Activated B cell treated with CpG ODN at 0.5 μM for 24 hours (primary cell): ENCODE results near the gene FRS3. TPM values are rescaled to one million over a fixed set of nuclear protein-coding genes. Genes with fewer than 3 reads are reported as not detected.
A peak's percentile ranks its signal among the peaks of the same experiment; 100 is the strongest.

ENCODE experiments used
- ATAC-seq: fragments of 200-7000 bp; cut with Tn5 transposase; one replicate; pipeline ENCODE4 v1.10.0; 2021; ENCODE audit warnings: low read depth, mild to moderate bottlenecking, moderate library complexity
- CTCF ChIA-PET: fragments of 350-600 bp; sonication (Branson Sonifier 250); formaldehyde crosslinking; loops from one replicate; lab custom pipeline; 2021; ENCODE audit warnings: antibody characterized with exemption; lab: Charles Lee
- POLR2A ChIA-PET: fragments of 350-600 bp; sonication (Branson Sonifier 250); formaldehyde crosslinking; loops from one replicate; lab custom pipeline; 2021; ENCODE audit warnings: antibody characterized with exemption; lab: Charles Lee
- DNase-seq: peaks from one replicate; pipeline ENCODE4 v3.0.0; 2022
- H3K27ac Mint-ChIP-seq: one replicate; pipeline ENCODE4 v1.8.0; 2020; ENCODE audit warnings: mixed read lengths
- H3K27me3 Mint-ChIP-seq: one replicate; pipeline ENCODE4 v1.8.0; 2021; ENCODE audit warnings: mixed read lengths
- H3K36me3 Mint-ChIP-seq: one replicate; pipeline ENCODE4 v1.8.0; 2021; ENCODE audit warnings: low read depth, mixed read lengths
- H3K4me1 Mint-ChIP-seq: one replicate; pipeline ENCODE4 v1.8.0; 2021; ENCODE audit warnings: mixed read lengths
- H3K4me3 Mint-ChIP-seq: one replicate; pipeline ENCODE4 v1.8.0; 2020; ENCODE audit warnings: mild to moderate bottlenecking, mixed read lengths
- H3K9me3 Mint-ChIP-seq: one replicate; pipeline ENCODE4 v1.8.0; 2020; ENCODE audit warnings: mixed read lengths
- intact Hi-C: fragments of 100-400 bp; cut with micrococcal nuclease; formaldehyde crosslinking; loops from one replicate; pipeline ENCODE4 v1.15.1; 2024
- total RNA-seq: library from RNA; stranded (reverse); gene quantifications from 2 replicates; pipeline ENCODE4 v1.2.3, GENCODE V29; 2022
- TF ChIP-seq, protein P1 (sequence below): fragments of 200-600 bp; IDR thresholded peaks from one replicate; pipeline ENCODE4 v1.8.0; 2022; ENCODE audit warnings: antibody characterized with exemption, mild to moderate bottlenecking

The FRS3 gene
- total RNA-seq, 1 donor from 2014 or later: 6.7 TPM

DNA sequence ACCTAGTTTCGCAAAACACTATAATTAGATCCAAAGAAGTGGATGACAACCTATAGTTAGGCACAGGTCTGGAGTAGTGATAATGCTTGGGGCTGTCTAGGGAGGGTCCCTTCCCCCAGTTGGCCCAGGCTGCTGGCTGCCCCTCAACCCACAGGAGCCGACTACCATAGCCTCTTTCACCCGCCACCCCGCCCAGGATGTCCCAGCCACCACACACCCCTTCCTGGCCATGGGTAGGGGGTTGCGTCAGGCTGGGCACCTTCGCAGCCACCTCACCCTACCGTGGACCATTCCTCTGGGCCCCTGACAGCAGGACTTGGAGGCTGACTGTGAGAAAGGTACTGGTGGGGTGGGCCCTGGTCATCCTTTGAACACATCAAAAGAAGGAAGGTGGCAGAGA is 52.8 kb downstream of the FRS3 start:
- DNase-seq (no peak), ATAC-seq (no peak)
- TF ChIP-seq, protein P1, sequence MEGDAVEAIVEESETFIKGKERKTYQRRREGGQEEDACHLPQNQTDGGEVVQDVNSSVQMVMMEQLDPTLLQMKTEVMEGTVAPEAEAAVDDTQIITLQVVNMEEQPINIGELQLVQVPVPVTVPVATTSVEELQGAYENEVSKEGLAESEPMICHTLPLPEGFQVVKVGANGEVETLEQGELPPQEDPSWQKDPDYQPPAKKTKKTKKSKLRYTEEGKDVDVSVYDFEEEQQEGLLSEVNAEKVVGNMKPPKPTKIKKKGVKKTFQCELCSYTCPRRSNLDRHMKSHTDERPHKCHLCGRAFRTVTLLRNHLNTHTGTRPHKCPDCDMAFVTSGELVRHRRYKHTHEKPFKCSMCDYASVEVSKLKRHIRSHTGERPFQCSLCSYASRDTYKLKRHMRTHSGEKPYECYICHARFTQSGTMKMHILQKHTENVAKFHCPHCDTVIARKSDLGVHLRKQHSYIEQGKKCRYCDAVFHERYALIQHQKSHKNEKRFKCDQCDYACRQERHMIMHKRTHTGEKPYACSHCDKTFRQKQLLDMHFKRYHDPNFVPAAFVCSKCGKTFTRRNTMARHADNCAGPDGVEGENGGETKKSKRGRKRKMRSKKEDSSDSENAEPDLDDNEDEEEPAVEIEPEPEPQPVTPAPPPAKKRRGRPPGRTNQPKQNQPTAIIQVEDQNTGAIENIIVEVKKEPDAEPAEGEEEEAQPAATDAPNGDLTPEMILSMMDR: no peak

GRCh38 chr6:41724586-41725501 is 54.9 kb downstream of the FRS3 start:
- peaks cover 37% of the 10 kb centered on the region for H3K36me3 Mint-ChIP-seq
- TF ChIP-seq, protein P1: no peak
- DNase-seq (no peak), ATAC-seq (no peak)
- H3K27ac Mint-ChIP-seq: peak overlapping the region; percentile 99
- intact Hi-C loops: no loop called here
- H3K4me3 Mint-ChIP-seq: peak overlapping the region; percentile 92
- ChIA-PET POLR2A (interaction anchor here (0.6 to 29.1 kb wide), 8 partner anchors 8 to 324 kb away, joined by 3 to 1669 read pairs (median 8); partner anchors contain the start of genes TFEB and USP49), CTCF (interaction anchor here (1.2 to 6.1 kb wide), 6 partner anchors 8 to 19 kb away, joined by 3 to 81 read pairs (median 9); no protein-coding TSS in a partner anchor)
- peaks cover 98% of the 10 kb centered on the region for H3K4me1 Mint-ChIP-seq
- H3K27me3 Mint-ChIP-seq: no peaks in the 10 kb centered on the region
- H3K9me3 Mint-ChIP-seq: no peaks in the 10 kb centered on the region

More for the DNA sequence above, 52.8 kb downstream of the FRS3 start:
- H3K36me3 Mint-ChIP-seq: peaks cover 45% of the 10 kb centered on the region
- peak overlapping the region; percentile 88 for H3K4me3 Mint-ChIP-seq
- intact Hi-C loops: no loop called here
- H3K4me1 Mint-ChIP-seq: peaks cover 97% of the 10 kb centered on the region
- peak overlapping the region; percentile 89 for H3K27ac Mint-ChIP-seq
- H3K9me3 Mint-ChIP-seq: no peaks in the 10 kb centered on the region
- ChIA-PET CTCF (no interaction called here), POLR2A (interaction anchor here (1.4 to 29.1 kb wide), 4 partner anchors 6 to 23 kb away, joined by 6 to 1669 read pairs (median 1110); partner anchors contain the start of gene TFEB)
- H3K27me3 Mint-ChIP-seq: no peaks in the 10 kb centered on the region

GRCh38 chr6:41724228-41724580 is 55.5 kb downstream of the FRS3 start:
- H3K36me3 Mint-ChIP-seq: peaks cover 36% of the 10 kb centered on the region
- CTCF ChIA-PET: interaction anchor here (1.2 to 6.1 kb wide), 6 partner anchors 8 to 41 kb away, joined by 3 to 81 read pairs (median 10); no protein-coding TSS in a partner anchor
- H3K4me1 Mint-ChIP-seq: peaks cover 98% of the 10 kb centered on the region
- H3K4me3 Mint-ChIP-seq: peak overlapping the region; percentile 92
- TF ChIP-seq, protein P1: no peak
- ATAC-seq (peak; percentile 9), DNase-seq (no peak)
- H3K9me3 Mint-ChIP-seq: no peaks in the 10 kb centered on the region
- H3K27ac Mint-ChIP-seq: peak overlapping the region; percentile 99
- intact Hi-C loops: no loop called here
- POLR2A ChIA-PET: interaction anchor here (0.6 to 29.1 kb wide), 7 partner anchors 9 to 324 kb away, joined by 3 to 1669 read pairs (median 6); partner anchors contain the start of gene TFEB
- H3K27me3 Mint-ChIP-seq: no peaks in the 10 kb centered on the region

DNA sequence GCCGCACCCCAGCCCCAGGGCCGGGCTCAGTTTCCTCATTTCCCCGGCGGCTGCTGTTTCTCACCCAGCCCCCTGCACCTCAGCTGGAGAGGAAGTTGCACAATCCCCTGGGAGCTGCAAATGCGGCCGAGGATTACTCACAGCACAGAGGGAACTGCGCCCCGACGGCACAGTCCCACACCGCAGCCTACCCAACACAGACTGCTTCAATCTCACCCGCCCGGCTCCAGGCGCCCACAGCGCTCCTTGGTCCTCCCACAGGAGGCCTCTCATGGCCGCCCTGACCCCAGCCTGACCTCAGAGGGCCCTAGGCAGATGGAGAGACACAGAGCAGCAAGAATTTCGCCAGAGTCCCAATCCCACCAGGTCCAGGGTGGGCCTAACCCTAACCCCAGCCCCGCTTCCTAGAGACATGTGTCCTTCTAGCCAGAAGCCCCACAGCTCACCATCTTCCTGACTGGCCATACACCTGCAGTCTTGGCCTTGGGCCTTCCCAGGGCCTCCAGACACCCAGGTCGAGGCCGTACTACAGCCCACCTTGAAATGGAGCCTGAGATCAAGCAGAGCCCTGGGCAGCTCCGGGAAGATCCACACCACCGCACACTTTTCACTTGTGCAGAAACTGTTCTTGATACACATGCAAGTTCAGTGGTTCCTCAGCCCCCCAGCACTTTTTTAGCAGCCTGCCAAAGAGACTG is 56.0 kb downstream of the FRS3 start:
- H3K9me3 Mint-ChIP-seq: no peaks in the 10 kb centered on the region
- H3K36me3 Mint-ChIP-seq: peaks cover 33% of the 10 kb centered on the region
- intact Hi-C loops: loop anchor here (1.0 kb wide), 3 partner anchors 10 to 17 kb away; no protein-coding TSS in a partner anchor
- H3K4me3 Mint-ChIP-seq: peak overlapping the region; percentile 92
- H3K4me1 Mint-ChIP-seq: peaks cover 97% of the 10 kb centered on the region
- no peaks in the 10 kb centered on the region for H3K27me3 Mint-ChIP-seq
- TF ChIP-seq, protein P1: no peak
- H3K27ac Mint-ChIP-seq: peak overlapping the region; percentile 99
- peak; percentile 76 for DNase-seq
- peak; percentile 86 for ATAC-seq
- CTCF ChIA-PET: interaction anchor here (1.0 to 6.1 kb wide), 7 partner anchors 8 to 40 kb away, joined by 3 to 81 read pairs (median 9); no protein-coding TSS in a partner anchor
- POLR2A ChIA-PET: interaction anchor here (0.6 to 29.1 kb wide), 12 partner anchors 9 to 327 kb away, joined by 3 to 1669 read pairs (median 4); partner anchors contain the start of genes TAF8, TFEB and TOMM6
